HG03469 (cell line): ENCODE data around the gene SDSL.

Source experiments
- ATAC-seq: cut with Tn5 transposase; IDR thresholded peaks from one replicate; pipeline ENCODE4 v1.9.1; 2021; ENCODE audit warnings: mild to moderate bottlenecking, moderate library complexity, moderate number of reproducible peaks; ENCODE audit not compliant: unreplicated experiment

Gene SDSL

GRCh38 chr12:113445544-113446171 is 23.5 kb downstream of the SDSL start:
- no peak for ATAC-seq

- ATAC-seq: no peak
Measured at GRCh38 chr12:113448873-113449272, 26.7 kb downstream of the SDSL start.

GRCh38 chr12:113449299-113449698 is 27.1 kb downstream of the SDSL start:
- ATAC-seq: no peak

GRCh38 chr12:113449839-113450238 is 27.7 kb downstream of the SDSL start:
- no peak for ATAC-seq

- no peak for ATAC-seq
Measured at GRCh38 chr12:113452458-113452857, 30.3 kb downstream of the SDSL start.

- no peak for ATAC-seq
Measured at GRCh38 chr12:113453330-113453729, 31.1 kb downstream of the SDSL start.

GRCh38 chr12:113456199-113456598 is 34.0 kb downstream of the SDSL start:
- no peak for ATAC-seq

- no peak for ATAC-seq
Measured at GRCh38 chr12:113456761-113457160, 34.6 kb downstream of the SDSL start.

GRCh38 chr12:113457185-113457584 is 35.0 kb downstream of the SDSL start:
- ATAC-seq: no peak

- no peak for ATAC-seq
Measured at GRCh38 chr12:113457710-113458109, 35.5 kb downstream of the SDSL start.

GRCh38 chr12:113459981-113460380 is 37.8 kb downstream of the SDSL start:
- no peak for ATAC-seq

- ATAC-seq: no peak
Measured at GRCh38 chr12:113461666-113462065, 39.5 kb downstream of the SDSL start.

- ATAC-seq: no peak
Measured at GRCh38 chr12:113462117-113462774, 40.1 kb downstream of the SDSL start.

GRCh38 chr12:113462998-113463745 is 41.0 kb downstream of the SDSL start:
- ATAC-seq: no peak

GRCh38 chr12:113463746-113464451 is 41.7 kb downstream of the SDSL start:
- no peak for ATAC-seq

GRCh38 chr12:113464452-113464775 is 42.2 kb downstream of the SDSL start:
- no peak for ATAC-seq

- ATAC-seq: no peak
Measured at GRCh38 chr12:113464852-113465719, 42.9 kb downstream of the SDSL start.

GRCh38 chr12:113465808-113466453 is 43.8 kb downstream of the SDSL start:
- no peak for ATAC-seq

GRCh38 chr12:113466454-113467141 is 44.4 kb downstream of the SDSL start:
- ATAC-seq: no peak

GRCh38 chr12:113467142-113467501 is 44.9 kb downstream of the SDSL start:
- no peak for ATAC-seq
